H9 (cell line): ENCODE results near the gene C9orf152. TPM values are rescaled to one million over a fixed set of nuclear protein-coding genes. Genes with fewer than 3 reads are reported as not detected.

Experiments used
- DNase-seq: peaks from one replicate; pipeline ENCODE4 v3.0.0-alpha.2; 2017
- H2AFZ ChIP-seq: one replicate; pipeline ENCODE4 v1.6.1; 2013; ENCODE audit warnings: mild to moderate bottlenecking, low read length, control low read depth, moderate library complexity
- H2AK5ac ChIP-seq: 2 replicates; pipeline ENCODE4 v1.6.1; 2013; ENCODE audit warnings: low read length, control low read depth, mixed read lengths; ENCODE audit not compliant: insufficient read length
- H2BK120ac ChIP-seq: one replicate; pipeline ENCODE4 v1.6.1; 2013; ENCODE audit warnings: low read depth, mild to moderate bottlenecking, low read length, control low read depth, inconsistent platforms; ENCODE audit not compliant: poor library complexity, severe bottlenecking
- H2BK12ac ChIP-seq: 2 replicates; pipeline ENCODE4 v1.6.1; 2013; ENCODE audit warnings: low read length, control low read depth, mixed read lengths, low read depth; ENCODE audit not compliant: insufficient read length
- H2BK15ac ChIP-seq: 2 replicates; pipeline ENCODE4 v1.6.1; 2013; ENCODE audit warnings: low read depth, low read length, control low read depth
- H2BK20ac ChIP-seq: one replicate; pipeline ENCODE4 v1.6.1; 2013; ENCODE audit warnings: low read depth, mild to moderate bottlenecking, low read length, control low read depth, inconsistent platforms; ENCODE audit not compliant: poor library complexity, severe bottlenecking
- H2BK5ac ChIP-seq: 2 replicates; pipeline ENCODE4 v1.6.1; 2013; ENCODE audit warnings: low read length, control low read depth, mixed read lengths; ENCODE audit not compliant: insufficient read length
- H3K14ac ChIP-seq: 2 replicates; pipeline ENCODE4 v1.6.1; 2013; ENCODE audit warnings: low read length, control low read depth; ENCODE audit not compliant: insufficient read depth
- H3K18ac ChIP-seq: 2 replicates; pipeline ENCODE4 v1.6.1; 2013; ENCODE audit warnings: low read depth, mild to moderate bottlenecking, mixed read lengths, low read length, control low read depth; ENCODE audit not compliant: insufficient read length
- H3K23ac ChIP-seq: 2 replicates; pipeline ENCODE4 v1.6.1; 2013; ENCODE audit warnings: low read length, control low read depth, mixed read lengths, low read depth; ENCODE audit not compliant: insufficient read length
- H3K23me2 ChIP-seq: 2 replicates; pipeline ENCODE4 v1.6.1; 2013; ENCODE audit warnings: low read depth, mild to moderate bottlenecking, mixed read lengths, low read length, control low read depth; ENCODE audit not compliant: insufficient read length, poor library complexity, severe bottlenecking
- H3K27ac ChIP-seq: 2 replicates; pipeline ENCODE4 v1.5.1; 2013; ENCODE audit warnings: low read length, control low read depth, mixed read lengths, low read depth; ENCODE audit not compliant: insufficient read length
- H3K27me3 ChIP-seq: 2 replicates; pipeline ENCODE4 v1.6.1; 2013; ENCODE audit warnings: low read length, control low read depth, inconsistent platforms; ENCODE audit not compliant: insufficient read depth
- H3K4ac ChIP-seq: 2 replicates; pipeline ENCODE4 v1.6.1; 2013; ENCODE audit warnings: low read depth, mild to moderate bottlenecking, control low read depth, inconsistent platforms, low read length, moderate library complexity
- H3K4me1 ChIP-seq: 2 replicates; pipeline ENCODE4 v1.6.1; 2013; ENCODE audit warnings: low read length, control low read depth, inconsistent platforms; ENCODE audit not compliant: insufficient read depth
- H3K4me2 ChIP-seq: 2 replicates; pipeline ENCODE4 v1.6.1; 2013; ENCODE audit warnings: low read length, control low read depth, mixed read lengths; ENCODE audit not compliant: insufficient read length, insufficient read depth
- H3K56ac ChIP-seq: 2 replicates; pipeline ENCODE4 v1.6.1; 2013; ENCODE audit warnings: low read depth, mild to moderate bottlenecking, mixed read lengths, low read length, control low read depth; ENCODE audit not compliant: insufficient read length
- H3K79me1 ChIP-seq: 2 replicates; pipeline ENCODE4 v1.6.1; 2013; ENCODE audit warnings: low read depth, mild to moderate bottlenecking, moderate library complexity, low read length, control low read depth, inconsistent platforms; ENCODE audit not compliant: insufficient read depth, poor library complexity, severe bottlenecking
- H3K79me2 ChIP-seq: 2 replicates; pipeline ENCODE4 v1.6.1; 2013; ENCODE audit warnings: low read length, control low read depth, inconsistent platforms; ENCODE audit not compliant: insufficient read depth
- H3K9ac ChIP-seq: 2 replicates; pipeline ENCODE4 v1.6.1; 2013; ENCODE audit warnings: low read length, control low read depth, mixed read lengths; ENCODE audit not compliant: insufficient read length; ENCODE audit errors: extremely low read depth
- H3K9me3 ChIP-seq: one replicate; pipeline ENCODE4 v1.6.1; 2013; ENCODE audit warnings: low read depth, low read length, inconsistent platforms; ENCODE audit not compliant: control insufficient read depth
- H3T11ph ChIP-seq: one replicate; pipeline ENCODE4 v1.6.1; 2013; ENCODE audit warnings: mild to moderate bottlenecking, low read length, control low read depth, inconsistent platforms
- H4K20me1 ChIP-seq: one replicate; pipeline ENCODE4 v1.6.1; 2013; ENCODE audit not compliant: control insufficient read depth, insufficient read length, insufficient read depth
- H4K5ac ChIP-seq: 2 replicates; pipeline ENCODE4 v1.6.1; 2013; ENCODE audit warnings: low read depth, mild to moderate bottlenecking, mixed read lengths, low read length, control low read depth; ENCODE audit not compliant: insufficient read length
- H4K8ac ChIP-seq: replicated peaks from 2 replicates; pipeline ENCODE4 v1.6.1; 2013; ENCODE audit warnings: low read length, control low read depth, mixed read lengths, low read depth; ENCODE audit not compliant: insufficient read length
- H4K91ac ChIP-seq: 2 replicates; pipeline ENCODE4 v1.6.1; 2013; ENCODE audit warnings: low read depth, mild to moderate bottlenecking, moderate library complexity, mixed read lengths, low read length, control low read depth; ENCODE audit not compliant: insufficient read length
- H3K27ac Mint-ChIP-seq, 3 experiments: 2 replicates in 2 of 3; 3 replicates in 1 of 3; pipeline ENCODE4 v1.8.0; 2020 to 2021; ENCODE audit warnings: mixed read lengths in 3 of 3, mild to moderate bottlenecking in 1 of 3, moderate library complexity in 1 of 3
- H3K27me3 Mint-ChIP-seq: 2 replicates; pipeline ENCODE4 v1.8.0; 2021; ENCODE audit warnings: low read depth, mild to moderate bottlenecking, moderate library complexity, mixed read lengths
- H3K36me3 Mint-ChIP-seq, 3 experiments: 2 replicates in 2 of 3; 3 replicates in 1 of 3; pipeline ENCODE4 v1.8.0; 2020 to 2021; ENCODE audit warnings: low read depth in 3 of 3, mixed read lengths in 3 of 3; ENCODE audit not compliant: insufficient read depth in 1 of 3
- H3K4me1 Mint-ChIP-seq, 2 experiments: 2 replicates each; pipeline ENCODE4 v1.8.0; 2020; ENCODE audit warnings: mixed read lengths in 2 of 2
- H3K4me3 Mint-ChIP-seq, 2 experiments: 2 replicates in 1 of 2; 3 replicates in 1 of 2; pipeline ENCODE4 v1.8.0; 2020 to 2021; ENCODE audit warnings: mild to moderate bottlenecking in 2 of 2, mixed read lengths in 2 of 2, moderate library complexity in 1 of 2
- H3K9me3 Mint-ChIP-seq, 2 experiments: 2 replicates in 1 of 2; 3 replicates in 1 of 2; pipeline ENCODE4 v1.8.0; 2020; ENCODE audit warnings: mild to moderate bottlenecking in 2 of 2, mixed read lengths in 2 of 2, moderate library complexity in 1 of 2
- CTCF ChIP-seq: fragments of 200-600 bp; sonication (generic); conservative IDR thresholded peaks from 3 replicates; pipeline ENCODE4 v1.8.0; 2021; ENCODE audit warnings: antibody characterized with exemption, mild to moderate bottlenecking
- WGBS: extraction: QIAGEN DNeasy Blood & Tissue Kit; methylation state at CpG from one replicate; pipeline ENCODE4 v1.1.7; 2013; ENCODE audit warnings: missing lambda C conversion rate, low lambda C conversion rate, mixed read lengths; ENCODE audit not compliant: insufficient read length; ENCODE audit errors: extremely low coverage; 5-methylcytosine and 5-hydroxymethylcytosine counted together
- total RNA-seq: library from RNA; stranded (reverse); gene quantifications from 2 replicates; pipeline ENCODE4 v1.2.1, GENCODE V29; 2021

C9orf152 gene
- total RNA-seq, 1 experiment from 2014 or later: not detected

DNA sequence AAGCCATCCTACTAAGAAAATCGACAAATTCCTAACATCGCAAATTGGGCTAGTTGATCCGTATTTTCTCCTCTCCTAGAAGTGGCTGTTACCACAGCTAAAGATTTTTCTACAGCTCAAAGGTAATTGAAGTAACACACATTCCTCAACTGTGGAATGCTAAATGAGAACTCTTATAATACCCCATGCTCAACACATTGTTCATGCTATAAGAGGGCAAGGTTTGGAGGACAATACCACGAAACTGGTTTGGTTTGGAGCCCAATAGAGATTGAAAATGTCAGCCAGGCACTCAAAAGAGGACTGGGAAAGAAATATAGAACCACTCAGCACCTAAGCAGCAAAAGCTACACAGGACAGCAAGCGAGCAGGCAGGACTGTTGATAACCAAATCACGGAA, 38.3 kb upstream of the C9orf152 start:
- Mint-ChIP-seq H3K27me3 (no peaks in the 10 kb centered on the region), H3K4me1 (peaks cover 9 to 10% of the 10 kb centered on the region in 2 experiments), H3K27ac (peak overlapping the region in 2 of 3 experiments; percentile 14 to 52; a peak in 1 of 7 replicates), H3K4me3 (no peak overlapping the region), H3K36me3 (peaks cover 18 to 63% (median 52%) of the 10 kb centered on the region in 3 experiments), H3K9me3 (no peaks in the 10 kb centered on the region)
- no peak overlapping the region for H4K91ac ChIP-seq
- H3K23me2 ChIP-seq: no peaks in the 10 kb centered on the region
- DNase-seq: no peak
- no peak overlapping the region for H2BK20ac ChIP-seq
- no peak overlapping the region for H2AFZ ChIP-seq
- no peaks in the 10 kb centered on the region for H4K20me1 ChIP-seq
- H3K23ac ChIP-seq: no peak overlapping the region
- no peak overlapping the region for H2BK12ac ChIP-seq
- TF ChIP-seq CTCF: no peak
- no peak overlapping the region for H2BK15ac ChIP-seq
- no peak overlapping the region for H3K14ac ChIP-seq
- H3K4ac ChIP-seq: no peak overlapping the region
- H3K27ac ChIP-seq: no peak overlapping the region
- no peaks in the 10 kb centered on the region for H3K27me3 ChIP-seq
- no peak overlapping the region for H4K8ac ChIP-seq
- H3T11ph ChIP-seq: no peak overlapping the region
- no CpG with 5 or more reads among the region's 6 CpGs for WGBS
- H3K18ac ChIP-seq: no peak overlapping the region
- peaks cover 3% of the 10 kb centered on the region for H3K79me1 ChIP-seq
- no peak overlapping the region for H2BK120ac ChIP-seq
- H4K5ac ChIP-seq: no peak overlapping the region
- no peaks in the 10 kb centered on the region for H3K9me3 ChIP-seq
- H2AK5ac ChIP-seq: no peak overlapping the region
- no peak overlapping the region for H3K56ac ChIP-seq
- no peak overlapping the region for H2BK5ac ChIP-seq
- peaks cover 7% of the 10 kb centered on the region; the same call in 1 of the 2 replicates for H3K79me2 ChIP-seq
- H3K4me1 ChIP-seq: no peaks in the 10 kb centered on the region; the same call in 1 of the 2 replicates
- no peak overlapping the region for H3K4me2 ChIP-seq
- H3K9ac ChIP-seq: no peak overlapping the region
